HG03521 (cell line): ENCODE results near the gene RNASE9.
"Not testable (repeated sequence)": the region's sequence is repeated elsewhere in the genome, so short reads cannot be mapped to it uniquely, and the experiment has no call there.

Experiments
- ATAC-seq: cut with Tn5 transposase; IDR thresholded peaks from one replicate; pipeline ENCODE4 v1.9.1; 2021; ENCODE audit warnings: mild to moderate bottlenecking, moderate library complexity; ENCODE audit not compliant: unreplicated experiment

The RNASE9 gene

GRCh38 chr14:20524027-20524426 lies 36.8 kb downstream of the RNASE9 start:
- ATAC-seq = no peak

- ATAC-seq = no peak
Observed at GRCh38 chr14:20522332-20522731, 38.5 kb downstream of the RNASE9 start.

- no peak for ATAC-seq
Observed at GRCh38 chr14:20516921-20517320, 43.9 kb downstream of the RNASE9 start.

- no peak for ATAC-seq
Observed at GRCh38 chr14:20515846-20516245, 45.0 kb downstream of the RNASE9 start.

GRCh38 chr14:20512177-20512905 lies 48.5 kb downstream of the RNASE9 start:
- ATAC-seq = no peak

GRCh38 chr14:20508367-20508766 lies 52.5 kb downstream of the RNASE9 start:
- no peak for ATAC-seq

- not testable (repeated sequence) for ATAC-seq
Observed at GRCh38 chr14:20507537-20507936, 53.3 kb downstream of the RNASE9 start.

- not testable (repeated sequence) for ATAC-seq
Observed at GRCh38 chr14:20506752-20507151, 54.1 kb downstream of the RNASE9 start.

GRCh38 chr14:20506276-20506675 lies 54.6 kb downstream of the RNASE9 start:
- not testable (repeated sequence) for ATAC-seq
